ENCODE measurements around the gene B3GNT3. TPM values are rescaled to one million over a fixed set of nuclear protein-coding genes. Genes with fewer than 3 reads are reported as not detected.

The B3GNT3 gene
- total RNA-seq, 2 donors from 2014 or later: 2.3 TPM; not detected in 1

DNA sequence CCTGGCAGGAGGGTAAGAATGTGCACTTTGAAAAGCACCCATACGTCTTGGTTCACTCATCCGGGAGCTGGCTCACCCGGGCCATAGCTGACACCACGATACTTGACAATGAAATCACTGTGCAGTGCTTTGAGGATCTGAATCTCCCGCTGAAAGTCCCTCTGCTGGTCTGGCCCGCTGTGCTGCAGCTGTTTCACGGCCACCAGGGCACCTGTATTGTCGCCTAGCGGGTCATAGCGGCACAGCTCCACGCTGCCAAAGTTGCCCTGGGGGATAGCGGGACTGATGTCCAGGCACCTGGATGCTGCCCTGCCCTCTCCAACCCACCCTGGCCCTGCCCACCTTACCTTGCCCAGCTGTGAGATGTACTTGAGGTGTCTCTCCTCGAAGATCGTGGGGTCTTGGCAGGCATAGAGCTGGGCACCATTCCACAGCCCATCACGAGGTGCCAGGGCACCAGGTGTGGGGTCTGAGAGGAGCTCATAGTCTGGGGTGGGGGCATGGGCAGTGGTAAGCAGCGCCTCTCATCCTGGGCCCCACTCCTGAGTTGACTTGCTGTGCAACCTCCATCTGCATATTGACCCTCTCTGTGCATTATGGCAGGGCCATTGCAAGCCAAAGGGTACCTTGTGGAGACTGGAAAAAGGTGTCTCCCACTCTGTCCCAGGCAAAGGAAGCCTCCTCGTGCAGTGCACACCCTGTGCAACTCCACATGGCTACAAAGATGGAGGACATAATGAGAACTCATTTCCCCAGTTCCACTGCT is 37.7 kb downstream of the B3GNT3 start:
- TF ChIP-seq, protein P1, sequence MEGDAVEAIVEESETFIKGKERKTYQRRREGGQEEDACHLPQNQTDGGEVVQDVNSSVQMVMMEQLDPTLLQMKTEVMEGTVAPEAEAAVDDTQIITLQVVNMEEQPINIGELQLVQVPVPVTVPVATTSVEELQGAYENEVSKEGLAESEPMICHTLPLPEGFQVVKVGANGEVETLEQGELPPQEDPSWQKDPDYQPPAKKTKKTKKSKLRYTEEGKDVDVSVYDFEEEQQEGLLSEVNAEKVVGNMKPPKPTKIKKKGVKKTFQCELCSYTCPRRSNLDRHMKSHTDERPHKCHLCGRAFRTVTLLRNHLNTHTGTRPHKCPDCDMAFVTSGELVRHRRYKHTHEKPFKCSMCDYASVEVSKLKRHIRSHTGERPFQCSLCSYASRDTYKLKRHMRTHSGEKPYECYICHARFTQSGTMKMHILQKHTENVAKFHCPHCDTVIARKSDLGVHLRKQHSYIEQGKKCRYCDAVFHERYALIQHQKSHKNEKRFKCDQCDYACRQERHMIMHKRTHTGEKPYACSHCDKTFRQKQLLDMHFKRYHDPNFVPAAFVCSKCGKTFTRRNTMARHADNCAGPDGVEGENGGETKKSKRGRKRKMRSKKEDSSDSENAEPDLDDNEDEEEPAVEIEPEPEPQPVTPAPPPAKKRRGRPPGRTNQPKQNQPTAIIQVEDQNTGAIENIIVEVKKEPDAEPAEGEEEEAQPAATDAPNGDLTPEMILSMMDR (IDR thresholded peaks at IDR 0.05): no peak
- ATAC-seq (ENCODE audit: insufficient number of reproducible peaks, low FRiP score, low read depth) (no peak), DNase-seq (ENCODE audit: low spot score) (no peak)
- H3K9me3 ChIP-seq: no peaks in the 10 kb centered on the region
- no peak overlapping the region for H3K4me3 ChIP-seq
- no peaks in the 10 kb centered on the region for H3K36me3 ChIP-seq
- no peak overlapping the region for H3K27ac ChIP-seq
- H3K4me1 ChIP-seq (ENCODE audit: control insufficient read depth in 1 of 2, low read depth in 2 of 2): no peaks in the 10 kb centered on the region
- H3K27me3 ChIP-seq (replicated peaks; ENCODE audit: insufficient read depth): no peaks in the 10 kb centered on the region

DNA sequence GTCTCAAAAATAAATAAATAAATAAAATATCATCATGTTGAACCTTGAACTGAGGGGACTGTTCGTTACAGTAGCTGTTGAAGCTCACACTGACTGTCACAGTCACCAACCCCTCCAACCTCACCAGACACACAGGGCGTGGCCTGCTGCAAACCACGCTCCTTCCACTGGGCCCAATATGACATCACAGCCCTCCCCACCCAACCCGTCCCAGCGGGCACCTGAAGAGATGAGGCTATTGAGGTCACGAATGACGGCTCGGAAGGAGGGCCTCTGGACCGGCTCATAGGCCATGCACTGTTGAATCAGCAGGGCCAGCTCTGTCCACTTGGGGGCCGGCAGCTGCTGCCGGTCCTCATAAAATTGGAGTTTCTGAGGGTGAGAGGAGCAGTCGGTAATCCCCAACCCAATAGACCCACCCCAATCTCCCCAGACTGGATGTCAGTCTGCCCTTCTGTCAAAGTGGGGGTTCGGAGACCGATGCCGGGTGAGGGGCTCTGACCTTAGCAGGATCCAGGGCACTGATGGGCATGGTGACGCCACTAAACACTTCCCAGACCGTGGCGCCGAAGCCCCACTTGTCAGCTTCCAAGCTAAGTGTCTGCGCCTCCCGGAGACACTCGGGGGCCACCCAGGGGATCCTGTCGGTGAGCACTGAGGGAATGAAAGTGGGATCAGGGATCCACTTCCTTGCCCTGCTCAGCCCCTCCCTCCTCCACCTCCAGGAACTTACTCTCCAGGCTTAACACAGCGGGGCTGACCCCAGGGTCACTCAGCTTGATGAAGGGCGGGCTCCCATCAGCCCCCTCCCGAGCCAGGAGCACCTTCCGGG is 39.6 kb downstream of the B3GNT3 start:
- no peak overlapping the region for H3K4me3 ChIP-seq
- no peak for ATAC-seq (ENCODE audit: insufficient number of reproducible peaks, low FRiP score, low read depth)
- no peaks in the 10 kb centered on the region for H3K36me3 ChIP-seq
- H3K27me3 ChIP-seq (replicated peaks; ENCODE audit: insufficient read depth): no peaks in the 10 kb centered on the region
- no peaks in the 10 kb centered on the region for H3K4me1 ChIP-seq (ENCODE audit: control insufficient read depth in 1 of 2, low read depth in 2 of 2)
- H3K27ac ChIP-seq: no peak overlapping the region
- TF ChIP-seq, protein P1 (IDR thresholded peaks at IDR 0.05): no peak
- H3K9me3 ChIP-seq: no peaks in the 10 kb centered on the region
- DNase-seq (ENCODE audit: low spot score): no peak

DNA sequence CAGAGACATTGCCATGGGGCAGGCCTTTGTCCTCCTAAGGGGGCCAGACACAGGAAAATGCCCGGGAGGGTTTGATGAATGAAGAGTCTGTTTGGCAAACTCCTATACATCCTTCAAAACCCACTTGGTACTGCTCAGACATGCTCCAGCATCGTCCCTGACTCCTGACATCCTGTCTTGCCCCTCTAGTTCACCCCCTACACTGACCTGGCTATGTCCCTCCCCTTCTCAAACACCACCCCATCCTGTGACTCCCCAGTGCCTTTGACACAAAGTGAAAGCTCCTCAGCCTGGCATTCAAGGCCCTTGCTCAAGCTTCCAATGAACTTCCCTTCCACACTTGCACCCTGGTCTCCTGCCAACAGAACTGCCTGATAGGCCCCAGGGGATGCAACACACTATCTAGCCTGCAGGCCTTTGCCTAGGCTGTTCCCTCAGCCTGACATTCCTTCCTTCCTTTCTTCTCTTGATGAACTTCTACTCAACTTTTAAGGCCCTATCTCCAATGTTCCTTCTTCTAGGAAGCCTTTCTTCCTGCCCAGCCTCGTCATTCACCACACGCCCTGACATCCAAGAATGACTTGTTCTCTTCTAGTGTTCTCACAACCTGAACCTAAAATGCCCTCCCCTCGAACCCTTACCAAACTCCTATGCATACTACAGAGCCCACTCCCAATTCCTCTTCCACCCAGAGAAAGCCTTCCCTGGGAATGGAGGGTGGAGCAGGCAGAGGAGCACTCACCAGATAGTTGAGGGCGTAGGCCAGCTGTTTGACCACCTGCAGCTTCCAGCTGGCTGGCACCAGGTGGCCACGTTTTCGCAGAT is 40.5 kb downstream of the B3GNT3 start:
- DNase-seq (ENCODE audit: low spot score) (no peak), ATAC-seq (ENCODE audit: insufficient number of reproducible peaks, low FRiP score, low read depth) (no peak)
- no peaks in the 10 kb centered on the region for H3K9me3 ChIP-seq
- no peak overlapping the region for H3K27ac ChIP-seq
- no peaks in the 10 kb centered on the region for H3K27me3 ChIP-seq (replicated peaks; ENCODE audit: insufficient read depth)
- no peak overlapping the region for H3K4me3 ChIP-seq
- H3K4me1 ChIP-seq (ENCODE audit: control insufficient read depth in 1 of 2, low read depth in 2 of 2): no peaks in the 10 kb centered on the region
- TF ChIP-seq, protein P1 (IDR thresholded peaks at IDR 0.05): no peak
- no peaks in the 10 kb centered on the region for H3K36me3 ChIP-seq

DNA sequence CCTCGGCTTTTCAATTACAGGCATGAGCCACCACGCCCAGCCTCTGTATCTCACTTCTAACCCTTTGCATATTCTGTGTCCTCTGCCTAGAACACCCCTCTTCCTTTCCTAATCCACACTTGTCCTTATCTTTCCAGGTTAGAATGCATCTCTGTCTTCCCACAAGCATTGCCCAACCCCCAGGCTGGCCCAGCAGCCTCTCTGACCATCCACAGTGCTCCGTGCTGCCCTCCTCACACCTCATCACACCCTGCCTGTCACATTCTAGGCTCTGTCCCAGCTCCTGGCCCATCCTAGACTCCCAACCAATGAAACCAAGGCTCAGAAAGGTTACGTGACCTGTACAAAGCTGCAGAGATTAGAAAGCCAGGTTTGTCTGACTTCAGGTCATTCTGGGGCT is 41.6 kb downstream of the B3GNT3 start:
- Histone ChIP-seq H3K27me3 (replicated peaks; ENCODE audit: insufficient read depth) (no peaks in the 10 kb centered on the region), H3K36me3 (no peaks in the 10 kb centered on the region), H3K27ac (no peak overlapping the region), H3K4me1 (ENCODE audit: control insufficient read depth in 1 of 2, low read depth in 2 of 2) (peaks cover 0 to under 1% of the 10 kb centered on the region in 2 donors), H3K4me3 (no peak overlapping the region), H3K9me3 (no peaks in the 10 kb centered on the region)
- ATAC-seq (ENCODE audit: insufficient number of reproducible peaks, low FRiP score, low read depth): no peak
- TF ChIP-seq, protein P1 (IDR thresholded peaks at IDR 0.05): no peak
- no peak for DNase-seq (ENCODE audit: low spot score)

Measured in thoracic aorta (tissue), 2 donors.